AG09319 (cell line): Measurements from ENCODE around the gene ASTN2.

Source experiments
- DNase-seq: peaks from one replicate; pipeline ENCODE4 v3.0.0-alpha.2; 2010; ENCODE audit warnings: low read depth; ENCODE audit errors: extremely low read depth
- CTCF ChIP-seq: IDR thresholded peaks from 2 replicates; pipeline ENCODE4 v1.5.1; 2011; ENCODE audit warnings: low read depth, mild to moderate bottlenecking, inconsistent platforms, low read length, moderate library complexity

The ASTN2 gene

GRCh38 chr9:117273612-117274011, 141.2 kb downstream of the ASTN2 start:
- DNase-seq: no peak
- TF ChIP-seq CTCF: no peak

DNA sequence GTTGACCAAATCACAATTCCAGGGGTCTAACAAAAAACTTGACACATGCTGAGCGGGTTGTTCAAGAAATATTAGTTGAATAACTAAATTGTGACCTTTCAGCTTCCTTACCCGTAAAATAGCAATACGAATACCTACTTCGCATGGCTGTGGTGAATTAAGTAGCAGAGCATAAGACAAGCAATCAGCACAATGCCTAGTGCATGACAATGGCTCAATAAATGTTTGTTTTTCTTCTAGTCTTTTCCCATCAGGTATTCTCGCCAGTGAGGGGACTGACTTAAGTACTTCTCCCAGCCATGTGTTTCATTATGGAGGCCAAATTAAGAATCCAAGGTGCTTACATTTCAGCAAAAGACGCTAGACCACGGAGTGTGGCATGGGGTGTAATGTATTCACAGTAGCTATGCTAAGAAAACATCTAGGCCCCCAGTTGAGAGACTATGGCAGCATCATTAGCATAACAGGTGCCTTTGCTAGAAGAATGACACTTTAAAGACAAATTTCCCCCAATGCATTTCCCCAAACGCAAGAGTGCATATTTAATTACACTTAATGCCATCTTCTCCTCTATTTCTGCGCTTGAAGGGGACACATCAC, 145.9 kb downstream of the ASTN2 start:
- no peak for DNase-seq
- TF ChIP-seq CTCF: no peak

DNA sequence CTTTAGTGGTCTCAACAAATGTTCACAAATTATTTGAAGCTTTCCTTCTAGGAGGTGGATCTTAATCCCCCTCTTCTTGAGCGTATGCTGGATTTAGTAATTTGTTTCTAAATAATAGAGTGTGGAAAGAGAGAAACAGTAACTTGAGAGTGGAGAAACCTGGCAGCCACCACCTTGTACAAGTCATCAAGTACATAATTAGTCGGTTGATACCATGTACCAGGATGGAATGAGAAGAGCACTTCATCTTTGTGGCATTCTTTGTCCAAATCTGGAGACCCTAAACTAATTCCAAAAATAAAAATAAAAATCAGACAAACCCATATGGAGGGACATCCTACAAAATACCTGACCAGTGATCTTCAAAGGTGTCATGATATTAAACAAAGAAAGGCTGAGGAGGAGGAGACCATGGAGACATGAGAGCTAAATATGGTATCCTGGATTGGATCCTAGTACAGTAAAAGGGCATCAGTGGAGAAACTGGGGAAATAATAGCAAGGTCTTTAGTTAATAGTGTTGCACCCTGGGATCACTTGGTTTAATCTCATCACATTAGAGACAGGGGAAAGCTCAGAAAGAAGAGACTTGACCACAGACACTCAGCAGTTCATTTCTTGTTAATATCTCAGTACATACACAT, 147.9 kb downstream of the ASTN2 start:
- DNase-seq: no peak
- TF ChIP-seq CTCF: no peak

GRCh38 chr9:117265253-117265652, 149.6 kb downstream of the ASTN2 start:
- no peak for TF ChIP-seq CTCF
- no peak for DNase-seq

GRCh38 chr9:117258184-117258866, 156.5 kb downstream of the ASTN2 start:
- no peak for TF ChIP-seq CTCF
- DNase-seq: no peak

GRCh38 chr9:117253261-117253660, 161.6 kb downstream of the ASTN2 start:
- no peak for TF ChIP-seq CTCF
- no peak for DNase-seq

DNA sequence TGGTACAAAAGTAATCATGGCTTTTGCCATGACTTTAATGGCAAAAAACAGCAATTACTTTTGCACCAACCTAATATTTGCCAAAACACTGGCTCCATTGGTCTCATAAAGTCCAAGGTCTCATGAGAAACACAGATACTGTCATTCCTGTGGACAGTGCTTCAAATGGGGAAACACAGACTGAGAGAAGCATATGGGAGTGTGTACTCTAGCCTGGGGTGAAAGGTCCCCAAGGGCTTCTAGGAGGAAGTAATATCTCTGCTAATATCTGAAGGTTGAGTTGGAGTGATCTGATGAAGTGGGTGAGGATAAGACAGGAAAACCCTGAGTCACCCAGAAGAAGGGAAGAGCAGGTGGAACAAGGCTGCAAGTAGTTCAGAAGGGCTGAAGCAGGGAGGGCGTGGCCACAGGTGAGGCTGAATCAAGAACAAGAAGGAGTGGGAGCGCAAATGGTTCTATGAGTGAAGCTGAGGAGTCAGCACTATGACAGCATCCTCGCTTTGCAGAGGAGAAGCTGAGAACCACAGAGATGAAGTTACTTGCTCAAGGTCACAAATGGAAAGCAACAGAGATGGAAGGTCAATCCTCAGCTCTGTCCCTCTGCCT, 164.1 kb downstream of the ASTN2 start:
- no peak for TF ChIP-seq CTCF

More for the DNA sequence above, 164.1 kb downstream of the ASTN2 start:
- DNase-seq: no peak
